Activated CD4-positive, alpha-beta T cell treated with anti-CD3 and anti-CD28 coated beads, Interleukin-2, amount 50 U/mL, for 4 hours (primary cell): ENCODE results near the gene SORCS2.

ENCODE experiments used
- DNase-seq, 2 experiments: peaks; one replicate each; pipeline ENCODE4 v3.0.0-alpha.2; 2020

SORCS2 gene

DNA sequence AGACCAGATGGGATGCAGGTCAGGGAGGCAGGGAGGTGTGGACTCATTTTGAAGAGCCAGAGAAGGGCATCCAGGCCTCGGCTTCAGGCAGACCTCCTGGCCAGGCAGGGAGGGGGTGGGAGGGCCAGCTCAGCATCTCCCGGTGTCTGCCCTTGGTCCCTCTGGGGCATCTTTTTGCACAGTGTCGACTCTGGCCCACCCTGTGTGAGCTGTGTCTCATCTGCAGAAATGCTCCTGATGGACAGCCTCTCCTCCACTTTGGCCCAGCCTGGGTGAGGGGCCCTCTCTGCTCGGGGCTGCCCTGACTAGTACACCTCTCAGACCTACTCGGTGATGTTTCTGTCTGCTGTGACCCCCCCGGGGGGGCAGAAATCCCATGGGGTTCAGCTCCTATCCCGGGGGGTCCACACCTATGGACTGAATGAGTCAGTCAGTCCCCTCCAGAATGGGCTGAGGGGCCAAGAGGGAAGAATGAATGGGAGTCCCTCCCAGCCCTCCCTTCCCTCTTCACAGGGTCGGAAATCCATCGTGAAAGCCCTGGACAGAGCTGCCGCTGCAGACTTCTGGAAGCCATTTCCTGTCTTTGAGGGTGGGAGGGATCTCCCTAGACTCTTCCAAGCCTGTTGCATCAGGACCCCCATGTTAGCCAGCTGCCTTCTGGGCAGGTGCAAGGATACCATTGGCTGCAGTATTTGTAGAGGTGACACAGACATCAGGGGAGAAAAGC is 439.1 kb downstream of the SORCS2 start:
- no peak for DNase-seq

DNA sequence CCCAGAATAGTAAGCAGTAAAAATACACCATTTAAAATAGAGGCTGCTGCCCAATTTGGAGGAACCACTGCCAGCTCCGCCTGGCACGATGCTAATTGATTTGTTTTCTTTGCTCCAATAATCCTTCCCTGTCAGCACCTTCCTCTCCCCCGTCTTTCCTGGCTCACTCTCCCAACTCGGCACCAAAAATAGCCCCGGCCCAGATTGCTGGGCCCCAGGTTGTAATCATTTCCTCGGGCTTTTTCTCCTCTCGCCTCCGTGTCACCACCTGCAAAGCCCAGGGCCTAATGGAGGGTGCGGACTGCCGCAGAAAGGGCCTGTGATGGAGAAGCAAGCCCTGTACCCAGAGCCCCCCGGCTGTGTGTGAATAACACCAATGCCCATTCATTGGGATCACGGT is 440.0 kb downstream of the SORCS2 start:
- no peak for DNase-seq

DNA sequence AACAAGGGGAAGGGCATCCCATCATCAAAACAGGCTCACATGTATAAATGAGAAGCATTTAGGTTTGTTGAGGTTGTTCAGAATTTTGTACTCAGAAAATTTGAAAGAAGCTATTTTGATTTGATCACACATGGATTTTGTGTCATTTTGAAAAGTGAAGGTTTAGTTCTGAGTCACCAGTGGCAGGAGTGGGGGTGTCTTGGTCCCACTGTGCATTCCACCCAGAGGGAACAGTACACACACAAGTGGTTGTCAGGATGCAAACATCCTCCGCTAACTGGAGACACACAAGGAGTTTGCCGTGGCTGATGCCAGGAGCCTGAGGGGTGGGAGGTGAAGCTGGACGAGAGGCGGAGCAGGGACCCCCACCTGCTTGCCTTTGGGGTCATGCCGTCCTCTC is 440.6 kb downstream of the SORCS2 start:
- no peak for DNase-seq

DNA sequence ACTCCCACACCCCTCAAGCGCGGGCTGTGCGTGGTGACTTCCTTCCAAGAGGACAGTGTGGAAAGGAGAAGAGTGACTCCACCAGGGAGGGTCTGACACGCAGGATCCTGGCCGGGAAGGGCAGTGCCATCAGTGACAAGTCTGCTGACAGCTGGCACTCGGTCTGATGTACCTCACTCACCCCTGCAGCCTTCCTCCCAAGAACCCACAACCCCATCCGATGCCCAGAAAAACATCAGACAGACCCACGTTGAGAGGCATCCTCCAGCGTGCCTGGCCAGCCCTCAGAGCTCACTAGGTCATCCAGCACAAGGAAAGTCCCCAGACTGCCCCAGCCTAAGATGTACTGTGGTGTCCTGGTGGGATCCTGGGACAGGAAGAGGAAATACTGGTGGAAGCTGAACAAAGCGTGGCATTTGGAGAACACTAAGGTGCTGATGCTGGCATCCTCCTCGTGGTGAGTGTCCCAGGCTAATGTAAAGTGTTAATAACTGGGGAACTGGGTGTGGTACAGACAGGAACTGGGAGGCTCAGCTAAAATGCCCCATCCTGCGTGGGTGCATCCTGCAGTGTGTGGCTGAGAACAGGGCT is 442.4 kb downstream of the SORCS2 start:
- DNase-seq, result no peak

DNA sequence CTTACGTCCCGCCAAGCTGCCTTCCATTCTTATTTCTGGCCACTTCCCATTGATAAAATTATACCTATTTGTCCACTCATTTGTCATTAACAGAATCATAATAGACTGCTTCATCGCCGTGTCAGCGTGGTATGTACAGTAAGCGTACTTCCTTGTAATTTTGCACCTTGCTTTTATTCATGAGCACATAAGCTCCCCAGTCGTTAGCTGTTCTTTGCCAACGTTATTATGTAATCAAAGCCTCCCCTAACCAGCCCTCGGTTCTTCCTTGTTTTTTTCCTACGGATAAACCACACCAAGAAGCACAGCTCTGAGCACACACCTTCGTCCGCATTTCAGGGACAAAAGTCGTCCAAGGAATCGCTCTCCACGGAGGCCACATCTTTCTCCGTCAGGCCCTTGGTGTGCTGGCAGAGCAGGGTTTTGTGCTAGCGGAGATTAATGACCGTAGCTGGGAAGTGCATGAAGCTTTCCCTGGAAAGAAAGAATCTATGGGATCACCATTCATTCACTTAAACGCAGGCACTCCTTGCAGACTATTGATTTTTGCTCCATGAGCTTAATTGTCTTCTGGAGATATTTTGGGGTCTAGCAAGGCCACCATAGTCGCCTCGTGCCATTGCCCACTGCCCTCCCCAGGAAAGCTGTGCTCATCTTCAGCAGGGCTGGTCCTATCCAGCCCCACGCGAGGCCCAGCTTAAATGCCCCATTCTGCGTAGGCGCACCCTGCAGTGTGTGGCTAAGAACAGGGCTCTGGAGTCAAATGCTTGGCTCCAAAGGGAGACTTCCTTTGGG is 443.3 kb downstream of the SORCS2 start:
- no peak for DNase-seq

DNA sequence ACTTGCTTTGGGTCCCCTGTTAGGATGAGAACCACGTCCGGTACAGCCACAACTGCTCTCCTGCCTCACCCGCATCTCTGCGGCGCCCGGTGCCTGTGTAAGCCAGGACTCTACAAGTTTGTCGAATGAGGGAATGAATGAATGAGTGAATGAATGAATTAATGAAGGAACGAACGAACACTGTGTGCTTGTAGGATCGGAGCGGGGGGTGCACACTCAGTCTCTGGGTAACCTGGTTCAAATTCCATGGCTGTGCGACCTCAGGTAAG is 443.8 kb downstream of the SORCS2 start:
- no peak for DNase-seq

DNA sequence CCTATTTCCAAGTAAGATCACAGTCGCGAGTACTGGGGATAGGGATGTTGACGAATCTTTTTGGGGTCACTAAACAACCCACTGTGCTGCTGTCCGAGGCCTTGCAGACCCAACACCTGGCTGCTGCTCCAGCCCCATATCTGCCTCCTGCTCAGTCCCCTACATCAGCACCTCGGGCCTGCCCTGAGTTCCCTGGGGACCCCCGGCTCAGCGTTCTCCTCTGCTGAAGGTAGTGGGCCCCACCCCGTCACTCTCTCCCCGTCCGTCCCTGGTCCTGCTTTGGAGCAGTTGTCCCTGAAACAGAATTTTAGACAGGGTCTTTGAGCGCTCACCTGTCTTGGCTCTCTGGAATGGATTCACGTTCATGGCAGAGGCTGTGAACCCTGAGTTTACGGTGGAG is 444.8 kb downstream of the SORCS2 start:
- no peak for DNase-seq

DNA sequence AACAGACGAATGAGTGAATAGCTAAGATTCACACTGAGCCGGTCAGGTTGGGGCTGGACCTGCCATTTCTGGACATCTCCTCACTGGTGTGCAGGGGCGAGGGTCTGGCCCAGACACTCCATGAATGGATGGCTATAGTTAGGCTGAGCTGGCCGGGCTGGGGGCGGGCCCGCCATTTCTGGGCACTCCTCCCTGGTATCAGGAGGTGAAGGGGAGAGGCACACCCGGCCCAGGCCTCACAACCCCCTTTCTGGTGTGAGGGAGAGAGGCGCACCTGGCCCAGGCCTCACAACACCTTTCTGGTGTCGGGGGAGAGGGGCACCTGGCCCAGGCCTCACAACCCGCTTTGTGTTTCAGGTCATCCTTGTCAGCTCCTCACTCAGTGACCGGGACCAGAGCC is 445.6 kb downstream of the SORCS2 start:
- no peak for DNase-seq

DNA sequence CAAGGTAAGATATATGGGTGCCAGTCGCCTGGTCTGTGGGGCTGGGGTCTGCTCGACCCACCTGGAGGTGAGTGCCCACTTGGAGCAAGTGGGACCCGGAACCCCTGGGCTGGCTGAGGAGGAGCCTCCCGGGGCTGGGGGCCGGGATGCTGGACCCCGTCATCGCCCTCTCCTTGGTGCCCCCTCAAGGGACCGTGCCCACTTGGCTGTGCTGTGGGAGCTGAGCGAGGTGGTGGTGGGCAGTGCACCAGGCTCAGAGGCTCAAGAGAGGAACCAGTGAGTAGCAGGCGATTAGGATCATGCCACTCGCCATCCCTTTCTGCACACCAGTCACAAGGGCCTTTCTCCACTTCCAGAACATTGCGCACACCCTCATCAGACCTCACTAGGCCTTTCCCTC is 446.2 kb downstream of the SORCS2 start:
- DNase-seq, result no peak

DNA sequence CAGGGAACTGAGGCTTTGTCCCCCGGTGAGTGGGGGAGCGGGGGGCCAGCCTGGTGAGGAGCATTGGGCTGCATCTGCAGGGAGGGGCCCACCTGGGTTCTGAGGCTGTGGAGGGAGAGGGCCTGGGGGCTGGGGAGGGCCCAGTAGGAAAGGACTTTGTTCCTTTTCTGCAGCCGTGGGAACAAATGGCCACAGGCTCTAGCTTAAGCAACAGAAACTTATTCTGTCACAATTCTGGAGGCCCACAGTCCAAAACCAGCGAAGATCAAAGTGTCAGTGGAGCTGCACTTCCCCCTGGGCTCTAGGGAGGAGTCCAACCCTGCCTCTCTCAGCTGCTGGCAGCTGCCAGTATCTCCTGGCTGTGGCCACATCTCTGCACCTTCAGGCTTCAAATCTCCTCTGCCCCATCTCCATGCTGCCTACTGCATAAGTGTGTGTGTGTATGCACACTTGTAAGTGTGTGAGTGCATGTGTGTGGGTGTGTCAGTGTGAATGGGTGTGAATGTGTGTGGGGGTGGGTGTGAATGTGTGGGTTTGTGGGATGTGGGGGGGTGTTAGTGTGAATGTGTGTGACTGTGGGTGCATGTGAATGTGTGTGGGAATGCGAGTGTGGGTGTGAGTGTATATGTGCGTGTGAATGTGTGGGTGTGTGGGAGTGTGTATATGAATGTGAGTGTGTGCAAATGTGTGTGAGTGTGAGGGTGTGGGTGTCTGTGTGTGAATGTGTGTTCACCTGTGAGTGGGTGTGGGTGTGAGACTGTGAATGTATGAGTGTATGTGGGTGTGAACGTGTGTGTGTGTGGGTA is 446.8 kb downstream of the SORCS2 start:
- no peak for DNase-seq

DNA sequence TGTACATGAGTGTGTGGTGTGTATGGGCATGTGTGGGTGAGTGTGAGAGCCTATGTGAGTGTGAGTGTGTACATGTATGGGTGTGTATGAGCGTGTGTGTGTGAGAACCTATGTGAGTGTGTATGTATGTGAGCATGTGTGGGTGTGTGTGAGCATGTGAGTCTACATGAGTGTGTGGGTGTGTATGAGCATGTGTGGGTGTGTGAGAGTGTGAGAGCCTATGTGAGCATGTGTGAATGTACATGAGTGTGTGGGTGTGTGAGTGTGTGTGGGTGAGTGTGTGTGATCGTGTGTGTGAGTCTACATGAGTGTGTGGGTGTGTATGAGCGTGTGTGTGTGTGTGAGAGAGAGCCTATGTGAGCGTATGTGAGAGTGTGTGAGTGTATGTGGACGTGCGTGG is 447.8 kb downstream of the SORCS2 start:
- no peak for DNase-seq

DNA sequence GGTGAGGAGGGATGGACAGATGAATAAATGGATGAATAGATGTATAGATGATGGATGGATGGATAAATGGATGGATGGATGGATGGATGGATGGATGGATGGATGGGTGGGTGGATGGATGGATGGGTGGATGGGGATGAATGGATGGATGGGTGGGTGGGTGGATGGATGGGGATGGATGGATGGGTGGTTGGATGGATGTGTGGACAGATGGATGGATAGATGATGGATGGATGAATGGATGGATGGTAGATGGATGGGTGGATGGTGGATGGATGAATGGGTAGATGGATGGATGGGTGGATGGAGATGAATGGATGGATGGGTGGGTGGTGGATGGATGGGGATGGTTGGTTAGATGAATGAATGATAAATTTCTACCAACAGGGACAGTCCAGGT is 449.4 kb downstream of the SORCS2 start:
- no peak for DNase-seq

DNA sequence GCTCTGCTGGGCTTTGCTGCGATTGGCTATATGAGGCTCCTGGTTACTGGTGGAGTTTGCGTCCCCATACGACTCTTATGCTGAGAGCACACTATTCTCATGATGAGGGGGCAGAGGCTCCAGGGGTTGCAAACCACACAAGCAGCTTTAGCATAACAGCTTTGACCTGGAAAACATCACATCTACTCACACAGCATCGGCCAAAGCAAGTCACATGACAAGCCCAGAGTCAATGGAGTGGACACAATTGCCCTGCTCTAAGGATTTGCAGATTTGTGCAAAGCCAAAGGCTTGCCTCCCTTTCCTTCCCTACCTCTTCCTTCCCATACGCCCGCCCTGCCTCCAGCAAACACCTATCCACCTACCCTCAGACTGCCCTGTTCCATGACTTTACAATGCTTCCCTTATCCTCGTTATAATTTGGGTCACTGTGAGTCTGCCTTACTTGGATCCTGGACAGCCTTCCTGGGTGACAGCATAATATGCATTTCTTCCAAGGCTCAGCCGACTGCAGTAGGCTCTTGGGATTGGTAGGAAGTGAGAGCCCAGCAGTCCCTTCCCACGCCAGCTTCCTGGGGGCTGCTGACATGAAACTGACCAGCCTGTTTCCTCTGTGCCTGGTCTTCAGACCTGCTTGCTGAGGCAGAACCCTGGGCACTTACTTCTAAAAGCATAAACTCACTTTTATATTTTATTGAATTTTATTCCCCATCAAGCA is 450.6 kb downstream of the SORCS2 start:
- no peak for DNase-seq

DNA sequence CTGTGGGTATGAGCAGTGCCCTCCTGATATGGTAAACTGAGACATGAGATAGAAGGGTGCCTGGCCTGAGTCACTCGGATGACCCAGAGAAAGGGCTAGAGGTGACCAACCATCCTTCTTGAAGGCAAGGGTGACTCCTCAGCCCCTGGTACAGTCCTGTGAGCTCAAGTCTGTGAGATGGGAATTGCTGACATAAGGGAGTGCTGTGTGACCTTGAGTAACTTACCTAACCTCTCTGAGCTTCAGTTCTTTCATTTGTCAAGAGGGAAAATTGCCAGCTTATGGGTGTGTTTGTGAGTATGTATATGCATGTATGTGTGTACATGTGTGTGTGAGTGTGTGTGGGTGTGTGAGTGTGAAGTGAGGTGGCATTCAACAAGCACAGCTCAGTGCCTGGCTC is 452.8 kb downstream of the SORCS2 start:
- no peak for DNase-seq

DNA sequence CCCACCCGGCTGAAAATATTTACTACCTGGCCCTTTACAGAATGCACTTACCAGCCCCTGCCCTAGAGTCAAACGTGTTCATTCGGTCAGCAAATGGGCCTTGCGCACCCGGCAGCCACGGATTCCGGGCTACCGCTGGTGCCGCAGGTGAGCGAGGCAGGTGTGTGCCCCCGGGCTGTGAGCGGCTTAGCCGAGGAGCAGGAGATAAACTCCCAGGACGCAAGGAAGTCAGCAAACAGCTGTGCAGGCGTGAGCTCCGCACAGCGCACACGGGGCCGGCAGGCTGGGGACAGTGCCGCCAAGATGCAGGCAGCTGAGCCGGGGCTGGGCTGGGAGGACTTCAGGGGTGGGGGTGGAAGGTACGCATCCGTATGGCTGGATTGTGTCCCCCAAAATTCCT is 453.6 kb downstream of the SORCS2 start:
- no peak for DNase-seq

DNA sequence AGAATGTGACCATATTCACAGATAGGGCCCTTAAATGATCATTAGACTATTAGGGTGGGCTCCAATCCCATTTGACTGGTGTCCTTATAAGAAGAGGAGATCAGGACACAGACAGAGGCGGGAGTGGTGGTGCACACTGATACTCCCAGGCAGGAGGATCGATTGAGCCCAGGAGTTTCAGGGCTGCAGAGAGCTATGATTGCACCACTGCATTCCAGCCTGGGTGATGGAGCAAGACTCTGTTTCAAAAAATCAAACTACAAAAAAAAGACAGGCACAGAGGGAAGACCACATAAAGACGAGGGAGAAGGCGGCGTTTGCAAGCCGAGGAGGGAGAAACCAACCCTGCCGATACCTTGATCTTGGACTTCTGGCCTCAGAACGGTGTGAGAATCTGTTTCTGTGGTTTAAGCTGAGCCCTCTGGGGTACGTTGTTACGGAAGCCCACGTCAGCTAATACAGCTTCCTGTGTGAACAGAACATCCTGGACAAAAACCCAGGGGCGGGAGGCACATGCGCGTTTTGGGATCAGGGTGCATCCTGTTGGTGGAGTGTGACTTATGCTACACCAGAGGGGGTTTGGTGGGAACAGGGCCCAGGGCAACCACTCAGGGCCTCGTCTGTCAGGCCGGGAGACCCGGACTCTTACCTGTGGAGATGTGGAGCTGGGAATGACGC is 454.2 kb downstream of the SORCS2 start:
- no peak for DNase-seq

DNA sequence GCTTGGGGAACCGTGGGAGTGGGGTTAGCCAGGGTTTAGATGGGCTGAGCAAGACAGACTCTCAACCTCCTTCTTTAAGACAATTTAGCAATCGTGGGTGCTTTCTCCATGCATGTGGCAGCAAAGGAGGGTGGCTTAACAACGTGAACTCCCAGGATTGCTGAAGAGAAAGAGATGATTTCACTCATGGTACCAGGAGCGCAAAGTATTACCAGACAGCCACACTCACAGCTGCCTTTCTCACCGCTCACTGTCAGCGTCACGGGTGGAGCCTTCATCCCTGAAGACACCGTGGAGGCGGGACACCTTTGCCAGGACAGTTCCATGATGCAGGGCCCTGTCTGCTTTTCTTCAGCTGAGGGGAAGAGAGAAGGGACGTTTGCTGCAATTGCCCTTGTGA is 454.8 kb downstream of the SORCS2 start:
- no peak for DNase-seq

DNA sequence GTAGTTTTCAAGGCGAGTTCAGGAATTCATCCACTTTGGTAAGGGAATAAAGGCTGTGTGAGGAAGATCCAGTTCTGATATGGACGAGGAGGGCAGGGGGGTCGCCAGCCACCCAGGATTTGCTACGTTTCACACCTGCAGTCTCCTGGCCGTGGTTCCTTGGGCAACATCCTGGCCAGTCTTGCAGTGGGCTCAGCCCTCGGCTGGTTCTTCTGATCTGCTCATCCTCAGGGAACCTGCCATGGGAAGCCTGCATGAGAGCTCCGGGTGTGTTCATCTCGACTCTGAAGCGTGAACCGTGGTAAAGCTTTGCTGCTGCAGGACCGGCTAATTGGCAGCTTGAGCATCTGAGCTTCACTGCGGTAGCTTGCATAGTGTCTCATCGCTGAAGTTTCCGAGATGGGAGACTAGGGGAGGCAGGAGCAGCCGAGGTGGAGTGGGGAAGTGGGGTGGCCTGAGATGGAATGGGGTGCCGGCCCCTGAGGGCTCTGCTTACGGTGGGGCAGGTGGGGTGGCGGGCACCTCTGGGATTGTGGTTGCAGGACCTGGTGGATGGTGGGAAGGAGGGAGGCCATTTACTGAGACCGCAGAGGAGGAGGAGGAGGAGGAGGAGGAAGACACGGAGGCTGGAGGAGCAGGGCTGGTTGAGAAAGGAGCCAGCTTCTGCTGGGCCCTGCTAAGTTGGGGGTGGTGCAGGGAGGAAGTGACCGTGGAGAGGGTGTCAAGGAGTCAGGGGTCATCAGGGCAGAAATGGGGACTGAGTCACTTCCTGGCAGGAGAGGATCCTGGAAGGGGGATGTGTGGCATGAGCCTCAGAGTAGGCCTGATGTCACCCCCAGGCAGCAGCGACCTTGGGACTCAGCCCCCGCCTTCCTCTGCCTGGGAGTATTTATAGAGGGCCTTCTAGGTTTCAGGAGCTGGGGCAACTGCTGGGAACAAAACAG is 455.5 kb downstream of the SORCS2 start:
- no peak for DNase-seq

DNA sequence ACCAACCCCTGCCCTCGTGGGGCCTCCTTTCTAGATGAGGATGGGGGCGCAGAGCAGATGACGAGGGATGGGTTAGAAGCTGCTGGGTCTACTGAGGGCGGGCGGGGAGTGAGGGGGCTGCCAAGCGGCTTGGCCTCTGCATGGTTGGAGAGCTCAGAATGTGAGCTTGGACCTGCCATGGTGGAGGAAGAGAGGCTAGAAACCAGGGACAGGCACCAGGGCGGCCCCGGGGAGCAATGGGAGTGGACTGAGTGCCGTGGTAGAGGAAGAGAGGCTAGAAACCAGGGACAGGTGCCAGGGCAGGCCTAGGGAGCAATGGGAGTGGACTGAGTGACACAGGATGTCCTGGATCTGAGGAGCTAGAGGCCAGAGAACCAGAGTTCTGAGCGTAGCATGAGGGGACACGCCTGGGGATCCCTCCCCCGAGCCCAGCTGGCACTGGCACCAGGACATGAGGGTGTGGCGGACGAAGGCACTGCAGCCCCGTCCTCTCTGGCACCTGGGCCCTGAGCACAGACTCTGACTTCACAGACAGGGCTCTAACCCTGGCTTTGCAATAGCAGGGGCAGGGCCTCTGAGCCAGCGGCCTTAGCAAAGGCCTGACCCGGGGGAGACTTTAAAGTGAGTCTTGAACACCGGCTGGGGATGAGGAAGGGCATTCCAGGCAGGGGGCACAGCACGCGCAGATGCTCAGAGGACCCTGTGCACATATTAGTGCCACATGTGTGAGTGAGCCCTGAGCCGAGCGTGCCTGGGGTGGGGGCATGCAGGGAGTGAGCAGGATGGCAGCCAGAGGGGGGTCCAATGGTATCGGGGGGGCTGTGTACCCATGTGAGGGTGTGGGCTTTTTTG is 456.4 kb downstream of the SORCS2 start:
- DNase-seq, result no peak

DNA sequence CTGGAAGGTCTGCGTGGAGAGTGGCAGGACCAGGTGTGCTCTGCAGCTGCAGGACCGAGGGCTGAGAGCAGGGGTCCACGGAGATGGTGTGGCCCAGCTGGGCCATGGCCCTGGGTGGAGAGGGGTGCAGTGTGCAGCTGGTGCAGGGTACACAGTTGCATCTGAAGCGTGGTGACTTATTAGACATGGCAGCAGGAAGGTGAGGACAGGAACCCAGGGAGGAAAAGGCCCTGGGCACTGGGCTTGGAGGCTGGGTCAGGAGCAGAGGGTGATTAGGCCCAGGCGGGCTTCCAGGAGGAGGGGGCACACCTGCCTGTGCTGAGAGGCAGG is 457.0 kb downstream of the SORCS2 start:
- no peak for DNase-seq
